Heart right ventricle (tissue), 16 donors: ENCODE measurements around the gene SERINC2. TPM values are rescaled to one million over a fixed set of nuclear protein-coding genes. Genes with fewer than 3 reads are reported as not detected.
A peak's percentile ranks its signal among the peaks of the same experiment; 100 is the strongest.

Experiments used
- ATAC-seq, 8 donors: fragments of 200-7000 bp; cut with Tn5 transposase; one replicate each; pipeline ENCODE4 v1.9.1; 2020; ENCODE audit warnings: mild to moderate bottlenecking in 8 of 8, moderate library complexity in 8 of 8, moderate number of reproducible peaks in 1 of 8
- DNase-seq, 2 donors: peaks; one replicate each; pipeline ENCODE4 v3.0.0-alpha.2; 2020
- H3K27ac ChIP-seq, 10 donors: fragments of 200-600 bp; sonication (generic) in 2 of 10; one replicate each; pipeline versions ENCODE4 v1.5.0 to v1.8.0; 2020 to 2022; ENCODE audit warnings: mild to moderate bottlenecking in 3 of 10
- H3K27me3 ChIP-seq, 7 donors: fragments of 200-600 bp; one replicate each; pipeline ENCODE4 v1.8.0; 2021 to 2022; ENCODE audit warnings: mild to moderate bottlenecking in 2 of 7
- H3K36me3 ChIP-seq, 9 donors: fragments of 200-600 bp; sonication (generic) in 1 of 9; one replicate each; pipeline versions ENCODE4 v1.5.0 to v1.8.0; 2020 to 2022; ENCODE audit warnings: mild to moderate bottlenecking in 2 of 9
- H3K4me1 ChIP-seq, 9 donors: fragments of 200-600 bp; sonication (generic) in 1 of 9; one replicate each; pipeline versions ENCODE4 v1.5.0 to v1.8.0; 2020 to 2022; ENCODE audit warnings: mild to moderate bottlenecking in 4 of 9
- H3K4me3 ChIP-seq, 10 donors: fragments of 200-600 bp; sonication (generic) in 2 of 10; one replicate each; pipeline versions ENCODE4 v1.5.0 to v1.8.0; 2020 to 2022; ENCODE audit warnings: mild to moderate bottlenecking in 7 of 10, moderate library complexity in 2 of 10
- H3K9me3 ChIP-seq, 11 donors: fragments of 200-600 bp in 10 of 11; sonication (generic) in 2 of 11; one replicate each; pipeline versions ENCODE4 v1.5.0 to v1.8.0; 2013 to 2022; ENCODE audit warnings: mild to moderate bottlenecking in 2 of 11, control low read depth in 1 of 11, moderate library complexity in 1 of 11
- CTCF ChIP-seq, 9 donors: fragments of 200-600 bp; sonication (generic) in 2 of 9; IDR thresholded peaks; one replicate each; pipeline versions ENCODE4 v1.5.0 to v1.8.0; 2021 to 2022; ENCODE audit warnings: antibody characterized with exemption in 9 of 9, mild to moderate bottlenecking in 5 of 9, moderate library complexity in 1 of 9
- WGBS, 2 donors: extraction: QIAGEN DNeasy Blood & Tissue Kit; methylation state at CpG; one replicate each; pipeline ENCODE4 v1.1.7; 2013; ENCODE audit warnings: inconsistent platforms in 1 of 2; 5-methylcytosine and 5-hydroxymethylcytosine counted together
- intact Hi-C, 10 donors: fragments of 100-400 bp; cut with DNase I; formaldehyde crosslinking; loops; one replicate each; pipeline versions ENCODE4 v1.11.1 to v1.14.2; 2022
- polyA plus RNA-seq, 2 donors: library from polyadenylated mRNA; stranded (reverse); fragments of 200-250 nt; gene quantifications; one replicate each; pipeline ENCODE4 v1.2.3, GENCODE V29; 2013
- total RNA-seq, 10 donors: library from RNA; stranded (reverse); fragmentation: NEBNext Ultra II Directional in 3 of 10; extraction: Animal tissue kit (Norgen Biotek cat#: 25700) in 3 of 10; gene quantifications; one replicate each; pipeline versions ENCODE4 v1.2.1 to v1.2.4, GENCODE V29; 2021 to 2023
- donor health status: Arrhythmogenic right ventricular cardiomyopathy.
- donor health status: ischemic (EF 13 %, LVEDD 7.1; RV severe dilation, severe dysfunction).
- donor health status: healthy with polysubstance abuse.
- donor health status: DM: no; HTN: yes; CAD: no.
- donor health status: DM: no; HTN: no; CAD: no.
- donor health status: ischemic (EF 25% LVEDD 6.9; RV normal size, moderate dysfunction).
- donor health status: ischemic (EF 25% LVEDD 5.7; RV mildly dilated, moderate dysfunction).
- donor health status: healthy.
- donor health status: DM: yes; HTN: yes; CAD: no.
- donor health status: Ischemic cardiomyopathy.
- donor health status: ischemic (EF 35%, LVEDD 5.7; RV mildly dilated, moderate dysfunction).
- donor health status: nonischemic (EF 11% LVEDD 7.7; RV severe dilation, severe dysfunction).
- donor health status: DM: yes; HTN: yes; CAD: no.
- donor health status: PGD.
- donor health status: ischemic (EF 29% LVEDD 5.4; RV normal size, mild dysfunction).
- donor health status: nonischemic (EF 23%, LVEDD 6.1; RV moderate dilation, normal function).

The SERINC2 gene
- total and polyA plus RNA-seq, 12 donors: 0.71 to 7.6 (median 1.9) TPM

GRCh38 chr1:31421371-31422040 is 8.5 kb downstream of the SERINC2 start:
- intact Hi-C loops: loop anchor here (1.0 to 10.0 kb wide), 9 partner anchors 27 to 239 kb away; no protein-coding TSS in a partner anchor
- peak in 7 of 9 donors; percentile 31 to 45 (median 34) for TF ChIP-seq CTCF (IDR thresholded peaks at IDR 0.05)
- H3K27ac ChIP-seq: no peak overlapping the region
- no peak overlapping the region for H3K4me3 ChIP-seq
- 55 to 57% methylated on average over 9 of the region's 9 CpGs for WGBS, 2 donors
- no peaks in the 10 kb centered on the region for H3K9me3 ChIP-seq
- peaks cover 0 to 23% (median 13%) of the 10 kb centered on the region in 7 donors for H3K27me3 ChIP-seq
- DNase-seq: no peak
- ATAC-seq: peak in 1 of 8 donors; percentile 60
- no peaks in the 10 kb centered on the region for H3K36me3 ChIP-seq
- H3K4me1 ChIP-seq: peaks cover 0 to 3% (median 0%) of the 10 kb centered on the region in 9 donors

GRCh38 chr1:31422505-31423319 is 9.7 kb downstream of the SERINC2 start:
- no peak overlapping the region for H3K27ac ChIP-seq
- 44 to 48% methylated on average over 15 of the region's 15 CpGs for WGBS, 2 donors
- peak; percentile 57 to 68 for DNase-seq

GRCh38 chr1:31423418-31423947 is 10.5 kb downstream of the SERINC2 start:
- H3K27me3 ChIP-seq: peaks cover 0 to 23% (median 13%) of the 10 kb centered on the region in 7 donors
- no peak overlapping the region for H3K4me3 ChIP-seq
- no peaks in the 10 kb centered on the region for H3K36me3 ChIP-seq
- DNase-seq: no peak
- no peak overlapping the region for H3K27ac ChIP-seq
- no peak for TF ChIP-seq CTCF (IDR thresholded peaks at IDR 0.05)
- peaks cover 0 to 3% (median 0%) of the 10 kb centered on the region in 9 donors for H3K4me1 ChIP-seq
- WGBS, 2 donors: 71 to 77% methylated on average over 23 of the region's 23 CpGs
- H3K9me3 ChIP-seq: no peaks in the 10 kb centered on the region
- peak in 1 of 8 donors; percentile 16 for ATAC-seq
- intact Hi-C loops: loop anchor here in 9 of 10 donors (1.0 to 10.0 kb wide), 7 partner anchors 29 to 241 kb away; no protein-coding TSS in a partner anchor

More at GRCh38 chr1:31422505-31423319, 9.7 kb downstream of the SERINC2 start:
- Histone ChIP-seq H3K27me3 (peaks cover 0 to 23% (median 13%) of the 10 kb centered on the region in 7 donors), H3K4me3 (no peak overlapping the region), H3K36me3 (no peaks in the 10 kb centered on the region), H3K9me3 (no peaks in the 10 kb centered on the region), H3K4me1 (peaks cover 0 to 3% (median 0%) of the 10 kb centered on the region in 9 donors)
- intact Hi-C loops: loop anchor here (1.0 to 10.0 kb wide), 8 partner anchors 28 to 240 kb away; no protein-coding TSS in a partner anchor
- peak; percentile 53 to 83 (median 80) for ATAC-seq
- peak; percentile 85 to 96 (median 93) for TF ChIP-seq CTCF (IDR thresholded peaks at IDR 0.05)

GRCh38 chr1:31424568-31424967 is 11.6 kb downstream of the SERINC2 start:
- no peak for TF ChIP-seq CTCF (IDR thresholded peaks at IDR 0.05)
- H3K4me1 ChIP-seq: peaks cover 0 to 3% (median 0%) of the 10 kb centered on the region in 9 donors
- H3K9me3 ChIP-seq: no peaks in the 10 kb centered on the region
- 76 to 78% methylated on average over 15 of the region's 15 CpGs for WGBS, 2 donors
- H3K4me3 ChIP-seq: no peak overlapping the region
- peaks cover 0 to 23% (median 13%) of the 10 kb centered on the region in 7 donors for H3K27me3 ChIP-seq
- ATAC-seq (no peak), DNase-seq (no peak)
- intact Hi-C loops: loop anchor here in 9 of 10 donors (5.0 to 10.0 kb wide), 5 partner anchors 70 to 242 kb away; no protein-coding TSS in a partner anchor
- no peaks in the 10 kb centered on the region for H3K36me3 ChIP-seq
- H3K27ac ChIP-seq: no peak overlapping the region
